CMK (cell line): ENCODE results near the gene CMKLR1.

ENCODE experiments used
- DNase-seq: peaks from one replicate; pipeline ENCODE4 v3.0.0-alpha.2; 2010; ENCODE audit warnings: low read depth

The CMKLR1 gene

GRCh38 chr12:108298761-108299275 is 40.3 kb downstream of the CMKLR1 start:
- DNase-seq: no peak

GRCh38 chr12:108297895-108298760 is 41.0 kb downstream of the CMKLR1 start:
- DNase-seq: no peak

- no peak for DNase-seq
Observed at GRCh38 chr12:108297424-108297823, 41.7 kb downstream of the CMKLR1 start.

DNA sequence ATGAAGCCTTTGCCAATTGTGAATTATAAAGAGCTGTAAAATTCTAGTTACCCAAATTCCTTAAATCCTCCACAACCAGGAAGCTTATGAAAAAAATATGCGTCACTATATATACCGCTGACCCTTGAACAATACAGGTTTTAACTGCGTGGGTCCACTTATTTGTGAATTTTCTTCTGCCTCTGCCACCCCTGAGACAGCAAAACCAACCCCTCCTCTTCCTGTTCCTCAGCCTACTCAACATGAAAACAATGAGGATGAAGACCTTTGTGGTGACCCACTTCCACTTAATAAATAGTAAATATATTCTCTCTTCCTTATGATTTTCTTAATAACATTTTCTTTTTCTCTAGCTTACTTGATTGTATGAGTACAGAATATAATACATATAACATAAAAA is 42.2 kb downstream of the CMKLR1 start:
- DNase-seq: no peak

GRCh38 chr12:108295641-108296040 is 43.5 kb downstream of the CMKLR1 start:
- DNase-seq: no peak

DNA sequence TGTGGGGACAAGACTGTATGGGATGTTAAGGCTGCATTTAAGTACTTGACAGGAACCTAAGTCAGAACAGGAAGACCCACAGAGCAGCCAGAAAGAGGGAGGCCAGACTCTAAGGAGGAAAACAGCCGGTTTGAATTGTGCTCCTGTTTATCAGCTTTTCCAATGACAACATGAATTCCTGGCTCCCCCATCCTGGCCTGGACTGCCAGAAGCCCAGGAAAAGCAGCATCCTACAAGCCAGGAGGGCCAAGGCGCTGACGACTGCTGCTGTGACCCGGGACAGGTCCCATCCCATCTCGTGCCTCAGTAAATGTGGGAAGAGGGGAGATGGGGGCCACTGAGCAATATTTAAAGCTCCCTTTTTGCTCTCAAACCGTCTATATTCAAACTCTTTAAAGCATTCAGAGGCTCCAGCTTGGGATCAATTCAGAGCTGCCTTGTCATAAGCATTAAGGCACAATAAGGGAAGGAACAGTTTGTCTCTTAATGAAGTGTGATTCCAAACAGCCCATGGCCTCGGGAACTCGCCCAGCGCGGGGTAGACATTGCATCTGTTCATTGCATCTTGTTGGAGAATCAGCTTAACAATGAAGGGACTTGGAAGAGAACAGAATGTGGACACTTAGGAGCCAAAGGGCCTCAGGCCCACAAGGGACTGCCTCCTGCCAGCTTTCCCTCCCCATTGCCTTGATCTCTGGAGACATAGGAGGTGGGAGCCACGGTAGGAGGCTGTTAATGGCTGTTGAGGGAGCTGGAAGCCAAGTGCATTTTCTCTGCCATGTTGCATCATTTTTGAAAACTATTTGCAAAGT is 49.6 kb downstream of the CMKLR1 start:
- DNase-seq: no peak

- no peak for DNase-seq
Observed at GRCh38 chr12:108287227-108287626, 51.9 kb downstream of the CMKLR1 start.

DNA sequence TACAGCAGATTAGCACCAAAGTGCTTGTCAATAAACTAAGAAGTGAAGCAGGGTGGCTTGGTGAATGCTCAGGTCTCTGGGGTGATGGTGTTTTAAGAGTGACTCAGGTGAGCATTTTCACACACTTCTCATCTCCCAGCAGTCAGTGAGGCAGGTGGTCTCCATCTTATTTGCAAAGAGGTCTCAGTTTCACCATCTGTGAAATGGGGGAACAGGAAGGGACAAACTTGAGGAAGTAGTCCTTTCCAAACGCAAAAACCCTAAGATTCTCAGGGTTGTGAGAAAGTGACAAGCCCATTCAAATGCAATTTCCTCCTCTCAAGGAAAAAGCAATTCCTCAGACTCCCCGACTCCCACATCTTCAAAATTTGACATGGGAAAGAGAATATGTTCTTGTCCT is 54.1 kb downstream of the CMKLR1 start:
- no peak for DNase-seq

DNA sequence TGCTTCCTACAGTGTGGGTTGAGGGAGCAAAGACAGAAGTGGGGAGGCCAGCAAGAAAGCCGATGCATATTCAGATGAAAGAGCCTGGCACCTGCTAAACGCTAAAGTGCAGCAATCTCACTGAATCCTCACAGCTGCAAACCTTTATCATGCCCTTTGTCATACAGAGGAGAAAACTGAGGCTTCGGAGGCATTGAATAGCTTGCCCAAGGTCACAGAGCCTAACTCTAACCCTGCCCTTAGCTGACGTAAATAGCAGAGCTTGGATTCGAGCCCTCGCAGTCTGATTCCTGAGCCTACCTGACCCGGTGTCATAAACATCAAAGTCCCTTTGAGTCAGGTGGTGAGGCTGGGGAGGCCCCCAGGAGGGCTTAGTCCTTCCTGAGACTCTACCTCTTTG is 54.9 kb downstream of the CMKLR1 start:
- DNase-seq: no peak

DNA sequence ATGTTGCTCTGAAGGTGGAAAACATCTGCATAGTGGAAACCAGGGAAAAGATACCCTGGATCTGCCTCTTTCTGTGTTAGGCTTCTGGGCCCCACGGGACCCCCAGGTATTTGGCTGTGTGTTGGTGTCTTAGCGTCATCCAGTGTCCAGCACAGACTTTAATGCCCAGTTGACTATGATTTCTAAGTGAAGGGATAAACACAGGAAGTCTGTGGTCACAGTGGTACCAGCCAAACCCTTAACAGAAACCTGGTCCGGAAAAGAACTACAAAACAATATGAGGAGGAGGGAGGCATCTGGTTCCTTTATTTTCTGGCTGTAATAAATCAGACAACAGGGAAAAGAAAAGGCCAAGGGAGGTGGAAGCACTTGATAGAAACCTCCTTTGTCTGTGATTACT is 56.4 kb downstream of the CMKLR1 start:
- no peak for DNase-seq

DNA sequence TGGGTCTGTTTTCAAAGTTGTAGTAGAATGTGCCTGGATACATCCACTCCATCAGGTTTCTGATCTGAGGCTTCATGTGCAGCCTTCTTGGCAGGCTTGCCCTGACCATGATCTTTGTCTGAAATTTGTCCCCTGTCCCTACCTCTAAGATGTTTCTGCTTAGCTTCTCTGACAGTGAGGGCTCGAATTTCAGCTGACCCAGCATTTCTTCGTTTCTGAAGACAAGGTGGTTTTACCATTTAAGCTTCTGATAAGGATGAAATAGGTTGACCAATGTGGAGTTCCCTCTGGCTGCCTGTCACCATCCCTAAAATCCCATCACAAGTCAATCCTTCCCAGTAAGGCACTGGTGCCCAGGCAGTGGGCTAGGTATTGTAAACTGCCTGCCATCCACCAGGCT is 57.0 kb downstream of the CMKLR1 start:
- DNase-seq: no peak

GRCh38 chr12:108277613-108278012 is 61.5 kb downstream of the CMKLR1 start:
- DNase-seq: no peak

DNA sequence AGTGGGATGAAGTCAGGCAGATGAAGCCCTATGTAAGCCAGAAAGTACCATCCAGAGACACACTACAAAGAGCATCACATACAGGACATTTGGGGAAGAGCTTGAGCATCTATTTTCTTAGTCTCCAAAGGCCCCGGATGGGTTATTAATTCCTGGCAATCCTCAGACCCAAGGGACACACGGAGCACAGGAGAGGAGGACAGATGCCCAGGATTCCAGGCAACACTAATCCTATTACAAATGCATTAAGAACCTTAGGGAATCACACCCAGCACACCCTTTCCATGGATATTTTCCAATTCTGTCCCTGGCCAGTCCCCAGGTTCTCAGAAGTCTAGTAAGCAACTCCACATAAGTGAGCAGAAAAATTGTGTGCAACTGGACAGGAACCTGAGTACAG is 65.9 kb downstream of the CMKLR1 start:
- DNase-seq: no peak

- DNase-seq: no peak
Observed at GRCh38 chr12:108271951-108272872, 66.9 kb downstream of the CMKLR1 start.

DNA sequence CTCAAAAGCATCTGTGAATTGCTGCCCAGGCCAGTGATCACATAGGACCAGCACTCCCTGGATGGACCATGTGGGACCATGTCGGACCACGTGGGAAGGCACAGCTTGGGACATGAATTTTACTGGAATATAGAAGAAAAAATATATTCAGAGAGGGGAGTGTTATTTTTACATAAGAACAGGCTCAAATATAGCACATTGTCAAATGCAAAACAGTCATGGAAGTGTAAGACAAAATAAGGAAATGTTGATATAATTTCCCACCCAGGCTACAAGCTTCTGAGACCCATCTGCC is 68.3 kb downstream of the CMKLR1 start:
- no peak for DNase-seq

GRCh38 chr12:108270035-108270848 is 68.9 kb downstream of the CMKLR1 start:
- DNase-seq: no peak

DNA sequence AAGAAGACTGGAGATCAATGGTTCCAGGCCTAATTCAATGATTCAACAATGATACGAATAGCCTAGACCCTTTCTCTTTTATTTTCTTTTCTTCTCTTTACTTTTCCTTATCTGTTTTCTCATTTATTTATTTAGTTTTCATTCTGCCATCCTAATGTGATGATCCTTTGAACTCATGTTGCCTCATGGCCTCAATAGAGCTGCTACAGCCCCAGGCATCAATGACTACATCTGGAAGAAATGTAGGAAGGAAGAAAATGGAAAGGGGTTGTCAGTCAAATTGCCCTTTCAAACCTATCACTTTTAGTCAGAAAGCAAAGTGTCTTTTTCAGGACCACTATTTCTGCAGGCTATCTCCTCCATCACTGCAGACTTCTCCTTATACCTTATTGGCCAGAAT is 69.9 kb downstream of the CMKLR1 start:
- DNase-seq: no peak

DNA sequence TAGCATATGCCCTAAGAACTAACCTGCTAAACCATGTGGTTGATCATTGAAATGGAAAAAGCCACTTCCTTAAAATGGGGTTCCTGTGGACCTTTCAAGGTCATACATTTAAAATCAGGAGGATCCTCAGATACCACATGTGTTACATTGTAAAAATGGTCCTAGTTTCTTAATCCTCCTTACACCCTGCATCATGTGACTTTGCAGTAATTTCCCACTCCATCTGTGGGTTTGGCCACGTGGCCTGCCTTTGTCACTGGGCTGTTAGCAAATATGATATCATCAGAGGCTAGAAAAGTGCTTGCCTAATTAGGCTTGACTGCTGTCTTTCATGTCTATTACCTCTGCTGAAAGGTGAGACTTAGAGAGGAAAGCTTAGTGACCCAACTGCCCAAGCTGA is 70.7 kb downstream of the CMKLR1 start:
- no peak for DNase-seq

DNA sequence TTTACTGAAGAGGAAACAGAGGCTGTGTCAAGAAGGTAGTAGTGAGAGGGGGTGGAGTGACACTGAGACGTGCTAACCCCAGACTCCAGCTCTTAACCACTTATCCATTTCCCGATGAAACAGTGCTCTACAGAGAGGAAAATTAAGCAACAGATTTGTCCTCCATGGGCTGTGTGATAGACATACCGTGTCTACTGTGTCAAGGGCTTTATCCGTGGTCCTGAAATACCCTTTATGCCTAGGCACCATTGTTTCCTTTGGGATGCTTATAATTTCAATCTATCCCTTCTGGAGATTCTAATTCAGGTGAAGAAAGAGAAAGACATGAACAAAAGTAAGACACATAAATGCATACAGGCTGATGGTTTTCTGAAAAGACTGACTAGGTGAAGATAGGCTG is 71.7 kb downstream of the CMKLR1 start:
- no peak for DNase-seq

DNA sequence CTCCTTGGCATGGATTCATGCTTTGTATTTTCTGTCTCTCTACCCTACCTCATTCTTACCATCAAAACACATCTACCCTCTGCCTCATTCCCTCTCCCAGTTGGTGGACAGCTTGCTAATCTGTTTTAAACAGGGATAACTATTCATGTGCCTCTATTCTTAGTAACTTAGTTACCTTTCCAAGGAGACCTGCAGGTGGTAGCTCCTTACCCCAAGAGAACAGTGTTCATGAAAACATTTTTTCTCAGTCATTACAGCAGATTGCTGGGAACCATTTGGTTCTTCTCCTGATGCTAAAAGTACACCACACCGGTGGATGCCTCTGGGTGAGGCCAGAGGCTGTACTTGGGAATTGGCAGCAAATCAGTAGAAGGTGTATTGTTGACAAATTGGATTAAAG is 73.0 kb downstream of the CMKLR1 start:
- DNase-seq: no peak

- DNase-seq: no peak
Observed at GRCh38 chr12:108265505-108265904, 73.6 kb downstream of the CMKLR1 start.
